HEK293 (cell line): ENCODE data around the gene CNP.

ENCODE experiments used
- CTCF ChIA-PET: fragments of 350-600 bp; formaldehyde crosslinking; extraction: SDS; loops from one replicate; lab custom pipeline; 2021; ENCODE audit warnings: antibody characterized with exemption; lab: Yijun Ruan, JAX
- POLR2A ChIA-PET: fragments of 300-600 bp; formaldehyde crosslinking; extraction: SDS; loops from one replicate; lab custom pipeline; 2020; ENCODE audit warnings: antibody characterized with exemption, inconsistent platforms; lab: Yijun Ruan, JAX
- H3K27ac ChIP-seq: fragments of 200-500 bp; sonication (Bioruptor generic); 2 replicates; pipeline ENCODE4 v1.5.1; 2014; ENCODE audit warnings: low read depth, low read length, control low read depth, inconsistent platforms; ENCODE audit errors: extremely low read depth
- H3K36me3 ChIP-seq, 2 experiments: fragments of 200-500 bp in 1 of 2; sonication (Bioruptor generic) in 1 of 2; 1 replicate in 1 of 2; 2 replicates in 1 of 2; pipeline ENCODE4 v1.5.1; 2014 to 2017; ENCODE audit warnings: inconsistent platforms in 2 of 2, low read length in 2 of 2; ENCODE audit not compliant: control insufficient read depth in 2 of 2, insufficient read depth in 1 of 2
- H3K4me1 ChIP-seq: fragments of 200-500 bp; sonication (Bioruptor generic); 2 replicates; pipeline ENCODE4 v1.5.1; 2014; ENCODE audit warnings: mild to moderate bottlenecking, low read length, inconsistent platforms; ENCODE audit not compliant: control insufficient read depth, insufficient read depth
- H3K4me3 ChIP-seq: 2 replicates; pipeline ENCODE4 v1.5.1; 2011; ENCODE audit warnings: low read depth, mild to moderate bottlenecking, control low read depth, low read length, moderate library complexity
- H3K9me3 ChIP-seq: fragments of 200-500 bp; sonication (Bioruptor generic); 2 replicates; pipeline ENCODE4 v1.5.1; 2014; ENCODE audit warnings: low read depth, low read length, inconsistent platforms; ENCODE audit not compliant: control insufficient read depth, insufficient read depth
- GLI4 ChIP-seq: fragments of 450-650 bp; formaldehyde crosslinking; IDR thresholded peaks from 2 replicates; pipeline ENCODE4 v1.5.1; 2016; ENCODE audit warnings: missing biosample characterization, missing genetic modification characterization
- HOXD13 ChIP-seq: sonication (generic); formaldehyde crosslinking; IDR thresholded peaks from 2 replicates; pipeline ENCODE4 v1.8.0; 2022; ENCODE audit warnings: missing genetic modification reagents, borderline replicate concordance
- KLF1 ChIP-seq: fragments of 450-650 bp; formaldehyde crosslinking; IDR thresholded peaks from 2 replicates; pipeline ENCODE4 v1.5.1; 2016; ENCODE audit warnings: missing biosample characterization, missing genetic modification characterization
- KLF9 ChIP-seq: fragments of 450-650 bp; formaldehyde crosslinking; IDR thresholded peaks from 2 replicates; pipeline ENCODE4 v1.5.1; 2016; ENCODE audit warnings: missing biosample characterization, missing genetic modification characterization, low read depth
- OVOL3 ChIP-seq: fragments of 450-650 bp; formaldehyde crosslinking; IDR thresholded peaks from 2 replicates; pipeline ENCODE4 v1.5.1; 2016; ENCODE audit warnings: missing biosample characterization, missing genetic modification characterization
- PRDM1 ChIP-seq: fragments of 450-650 bp; formaldehyde crosslinking; IDR thresholded peaks from 2 replicates; pipeline ENCODE4; 2016; ENCODE audit warnings: missing biosample characterization, missing genetic modification characterization
- SALL2 ChIP-seq: fragments of 450-650 bp; formaldehyde crosslinking; IDR thresholded peaks from 2 replicates; pipeline ENCODE4 v1.5.0; 2017; ENCODE audit warnings: missing biosample characterization, mild to moderate bottlenecking, missing genetic modification characterization, borderline replicate concordance
- SETDB1 ChIP-seq: IDR thresholded peaks from one replicate; pipeline ENCODE4 v1.6.1; 2017; ENCODE audit warnings: mild to moderate bottlenecking, low read length, moderate library complexity, mixed read lengths; ENCODE audit not compliant: insufficient read length
- TSHZ1 ChIP-seq: fragments of 450-650 bp; formaldehyde crosslinking; IDR thresholded peaks from 2 replicates; pipeline ENCODE4 v1.5.1; 2016; ENCODE audit warnings: missing biosample characterization, missing genetic modification characterization, borderline replicate concordance
- ZBTB10 ChIP-seq: fragments of 450-650 bp; formaldehyde crosslinking; IDR thresholded peaks from 2 replicates; pipeline ENCODE4 v1.5.1; 2016; ENCODE audit warnings: missing biosample characterization, missing genetic modification characterization
- ZNF10 ChIP-seq: fragments of 450-650 bp; formaldehyde crosslinking; IDR thresholded peaks from 2 replicates; pipeline ENCODE4 v1.5.1; 2017; ENCODE audit warnings: missing biosample characterization, missing genetic modification characterization
- ZNF16 ChIP-seq: fragments of 450-650 bp; formaldehyde crosslinking; IDR thresholded peaks from 2 replicates; pipeline ENCODE4 v1.5.1; 2016; ENCODE audit warnings: low read depth, missing biosample characterization, missing genetic modification characterization
- ZNF24 ChIP-seq: fragments of 450-650 bp; formaldehyde crosslinking; IDR thresholded peaks from 2 replicates; pipeline ENCODE4 v1.5.1; 2016; ENCODE audit warnings: missing biosample characterization, missing genetic modification characterization
- ZNF292 ChIP-seq: fragments of 450-650 bp; formaldehyde crosslinking; IDR thresholded peaks from 2 replicates; pipeline ENCODE4 v1.5.1; 2016; ENCODE audit warnings: low read depth, missing biosample characterization, missing genetic modification characterization, borderline replicate concordance
- ZNF324 ChIP-seq: fragments of 450-650 bp; formaldehyde crosslinking; IDR thresholded peaks from 2 replicates; pipeline ENCODE4 v1.5.1; 2016; ENCODE audit warnings: missing biosample characterization, missing genetic modification characterization
- ZNF362 ChIP-seq: fragments of 450-650 bp; formaldehyde crosslinking; IDR thresholded peaks from 2 replicates; pipeline ENCODE4 v1.5.1; 2016; ENCODE audit warnings: missing biosample characterization, missing genetic modification characterization
- ZNF366 ChIP-seq: fragments of 450-650 bp; formaldehyde crosslinking; conservative IDR thresholded peaks from 2 replicates; pipeline ENCODE4 v1.5.1; 2016; ENCODE audit warnings: missing biosample characterization, missing genetic modification characterization
- ZNF398 ChIP-seq: fragments of 450-650 bp; formaldehyde crosslinking; IDR thresholded peaks from 2 replicates; pipeline ENCODE4 v1.5.1; 2017; ENCODE audit warnings: missing biosample characterization, missing genetic modification characterization
- ZNF510 ChIP-seq: fragments of 450-650 bp; formaldehyde crosslinking; IDR thresholded peaks from 2 replicates; pipeline ENCODE4 v1.5.1; 2018; ENCODE audit warnings: mild to moderate bottlenecking, missing genetic modification characterization, missing biosample characterization; ENCODE audit not compliant: insufficient replicate concordance
- ZNF548 ChIP-seq: fragments of 450-650 bp; formaldehyde crosslinking; IDR thresholded peaks from 2 replicates; pipeline ENCODE4 v1.5.1; 2016; ENCODE audit warnings: missing biosample characterization, missing genetic modification characterization
- ZNF610 ChIP-seq: fragments of 450-650 bp; formaldehyde crosslinking; IDR thresholded peaks from 2 replicates; pipeline ENCODE4 v1.5.1; 2016; ENCODE audit warnings: missing biosample characterization, missing genetic modification characterization, borderline replicate concordance
- ZNF626 ChIP-seq: fragments of 450-650 bp; sonication (Bioruptor Pico); formaldehyde crosslinking; IDR thresholded peaks from 2 replicates; pipeline ENCODE4 v1.5.1; 2018; ENCODE audit warnings: missing biosample characterization, missing genetic modification characterization, inconsistent platforms
- ZNF658 ChIP-seq: fragments of 450-650 bp; formaldehyde crosslinking; IDR thresholded peaks from 2 replicates; pipeline ENCODE4; 2016; ENCODE audit warnings: missing biosample characterization, missing genetic modification characterization
- ZNF670 ChIP-seq: fragments of 450-650 bp; formaldehyde crosslinking; IDR thresholded peaks from 2 replicates; pipeline ENCODE4 v1.5.1; 2016; ENCODE audit warnings: missing biosample characterization, missing genetic modification characterization, low read depth
- ZNF768 ChIP-seq: fragments of 450-650 bp; formaldehyde crosslinking; IDR thresholded peaks from 2 replicates; pipeline ENCODE4 v1.5.1; 2018; ENCODE audit warnings: missing biosample characterization, mild to moderate bottlenecking, missing genetic modification characterization
- ZSCAN5A ChIP-seq: fragments of 450-650 bp; formaldehyde crosslinking; IDR thresholded peaks from 2 replicates; pipeline ENCODE4 v1.5.1; 2016; ENCODE audit warnings: missing biosample characterization, missing genetic modification characterization

The CNP gene

GRCh38 chr17:41930009-41930832 lies 36.4 kb upstream of the CNP start, which contains the start of gene ODAD4:
Gene ODAD4 (plus strand): TSS chr17:41930617. CDS start chr17:41930724, 107 bp downstream.
- peak within 1 kb of the TSS; percentile 54 for H3K27ac ChIP-seq
- peaks cover 4% of the 10 kb centered on the region; the same call in 1 of the 2 replicates for H3K4me1 ChIP-seq
- H3K36me3 ChIP-seq = peaks cover 0 to 2% of the 10 kb centered on the region in 2 experiments; a peak in 2 of 3 replicates
- ChIA-PET CTCF (interaction anchor here (0.6 to 4.6 kb wide), 12 partner anchors 12 to 1687 kb away, joined by 3 to 26 read pairs (median 3); partner anchors contain the start of genes ACLY and NKIRAS2), POLR2A (interaction anchor here (0.5 to 2.8 kb wide), 24 partner anchors 9 to 1112 kb away, joined by 3 to 73 read pairs (median 4); partner anchors contain the start of genes ACLY, ATP6V0A1, CNP and JUP)
- peak within 1 kb of the TSS; percentile 59 for H3K4me3 ChIP-seq
- no peaks in the 10 kb centered on the region for H3K9me3 ChIP-seq
- TF ChIP-seq ZNF670 (tag by site-specific recombination) (no peak), KLF1 (tag by site-specific recombination) (no peak), ZNF398 (tag by site-specific recombination) (no peak), HOXD13 (CRISPR knock-in tag) (no peak), ZSCAN5A (tag by site-specific recombination) (peak; percentile 27; the same call in 1 of the 2 replicates), ZNF610 (no peak), ZNF626 (tag by site-specific recombination) (no peak), ZNF366 (tag by site-specific recombination) (peak; percentile 55), ZNF24 (tag by site-specific recombination) (peak; percentile 85), ZNF324 (tag by site-specific recombination) (peak; percentile 68; the same call in 1 of the 2 replicates), ZNF362 (tag by site-specific recombination) (no peak), SALL2 (tag by site-specific recombination) (no peak), ZNF292 (tag by site-specific recombination) (no peak), ZBTB10 (tag by site-specific recombination) (no peak), ZNF658 (tag by site-specific recombination) (no peak), ZNF16 (tag by site-specific recombination) (peak; percentile 46), ZNF10 (tag by site-specific recombination) (no peak), PRDM1 (tag by site-specific recombination) (no peak), GLI4 (tag by site-specific recombination) (no peak), OVOL3 (tag by site-specific recombination) (peak; percentile 63; the same call in 1 of the 2 replicates), TSHZ1 (tag by site-specific recombination) (no peak), ZNF768 (tag by site-specific recombination) (peak; percentile 78; the same call in 1 of the 2 replicates), KLF9 (tag by site-specific recombination) (peak; percentile 43; the same call in 1 of the 2 replicates), ZNF510 (tag by site-specific recombination) (no peak), SETDB1 (no peak), ZNF548 (tag by site-specific recombination) (no peak)
